ENCODE measurements around the gene TTN. TPM values are rescaled to one million over a fixed set of nuclear protein-coding genes. Genes with fewer than 3 reads are reported as not detected.

Gene TTN
- total RNA-seq, 2 experiments from 2014 or later = 0.02 to 0.19 TPM

GRCh38 chr2:178602901-178603300 is 204.3 kb downstream of the TTN start:
- POLR2A ChIA-PET = no interaction called here
- Histone ChIP-seq H3K4me3 (ENCODE audit: low read depth, low read length, poor library complexity, severe bottlenecking) (no peak overlapping the region), H3K4me1 (ENCODE audit: insufficient read depth, low read length, poor library complexity, severe bottlenecking) (no peaks in the 10 kb centered on the region), H4K20me1 (ENCODE audit: insufficient read depth, low read length) (no peaks in the 10 kb centered on the region), H3K4me2 (ENCODE audit: low read length) (no peak overlapping the region), H2AFZ (ENCODE audit: low read length) (no peak overlapping the region), H3K9me2 (ENCODE audit: insufficient read depth, low read length) (no peaks in the 10 kb centered on the region), H3K27ac (ENCODE audit: low read depth, low read length, poor library complexity, severe bottlenecking) (no peak overlapping the region), H3K9me3 (ENCODE audit: low read length) (no peaks in the 10 kb centered on the region), H3K79me2 (ENCODE audit: insufficient read depth, low read depth, low read length) (no peaks in the 10 kb centered on the region), H3K36me3 (ENCODE audit: insufficient read depth, low read length) (no peaks in the 10 kb centered on the region)
- intact Hi-C loops (cut with micrococcal nuclease; ENCODE audit: unreplicated experiment) = no loop called here
- no peak for DNase-seq (ENCODE audit: low spot score)
- BruUV-seq (replicated peaks) = no TSS peak
- TF ChIP-seq CTCF (conservative IDR thresholded peaks at IDR 0.05; ENCODE audit: low read length) (no peak), EZH2phosphoT487 (IDR thresholded peaks at IDR 0.05; ENCODE audit: borderline replicate concordance, low read depth, low read length) (no peak)
- CTCF ChIA-PET (ENCODE audit: unreplicated experiment) = no interaction called here

DNA sequence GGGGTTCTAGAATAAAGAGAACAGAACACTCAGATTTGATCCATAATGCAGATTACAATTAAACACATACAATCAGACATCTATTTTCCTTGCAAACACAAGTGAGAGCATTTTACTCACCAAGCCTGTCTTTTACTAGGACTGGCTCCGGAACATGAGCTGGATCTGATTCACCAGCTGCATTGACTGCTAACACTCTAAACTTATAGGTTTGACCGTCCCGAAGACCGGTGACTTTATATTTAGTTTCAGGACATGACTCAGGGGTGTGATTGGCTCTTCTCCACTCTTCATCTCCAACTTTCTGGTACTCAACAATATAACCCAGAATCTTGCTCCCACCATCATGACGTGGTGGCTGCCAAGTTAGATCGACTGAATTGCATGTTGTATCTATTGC is 214.6 kb downstream of the TTN start:
- H3K4me3 ChIP-seq (ENCODE audit: low read depth, low read length, poor library complexity, severe bottlenecking) = no peak overlapping the region
- no peaks in the 10 kb centered on the region for H3K36me3 ChIP-seq (ENCODE audit: insufficient read depth, low read length)
- H3K4me2 ChIP-seq (ENCODE audit: low read length) = no peak overlapping the region
- no peak for TF ChIP-seq EZH2phosphoT487 (IDR thresholded peaks at IDR 0.05; ENCODE audit: borderline replicate concordance, low read depth, low read length)
- TF ChIP-seq CTCF (conservative IDR thresholded peaks at IDR 0.05; ENCODE audit: low read length) = no peak
- H3K4me1 ChIP-seq (ENCODE audit: insufficient read depth, low read length, poor library complexity, severe bottlenecking) = no peaks in the 10 kb centered on the region
- no peak overlapping the region for H2AFZ ChIP-seq (ENCODE audit: low read length)
- no peak for DNase-seq (ENCODE audit: low spot score)
- no peaks in the 10 kb centered on the region for H3K9me3 ChIP-seq (ENCODE audit: low read length)
- ChIA-PET POLR2A (interaction anchor here (1.3 kb wide), 1 partner anchor 16 kb away, joined by 5 read pairs; no protein-coding TSS in a partner anchor), CTCF (ENCODE audit: unreplicated experiment) (no interaction called here)
- no peak overlapping the region for H3K27ac ChIP-seq (ENCODE audit: low read depth, low read length, poor library complexity, severe bottlenecking)
- intact Hi-C loops (cut with micrococcal nuclease; ENCODE audit: unreplicated experiment) = no loop called here
- no peaks in the 10 kb centered on the region for H3K79me2 ChIP-seq (ENCODE audit: insufficient read depth, low read depth, low read length)
- BruUV-seq (replicated peaks) = no TSS peak
- H3K9me2 ChIP-seq (ENCODE audit: insufficient read depth, low read length) = no peaks in the 10 kb centered on the region
- H4K20me1 ChIP-seq (ENCODE audit: insufficient read depth, low read length) = no peaks in the 10 kb centered on the region

GRCh38 chr2:178589335-178589734 is 217.9 kb downstream of the TTN start:
- BruUV-seq (replicated peaks) = no TSS peak
- Histone ChIP-seq H3K79me2 (ENCODE audit: insufficient read depth, low read depth, low read length) (no peaks in the 10 kb centered on the region), H3K9me2 (ENCODE audit: insufficient read depth, low read length) (no peaks in the 10 kb centered on the region), H3K4me1 (ENCODE audit: insufficient read depth, low read length, poor library complexity, severe bottlenecking) (no peaks in the 10 kb centered on the region), H3K9me3 (ENCODE audit: low read length) (no peaks in the 10 kb centered on the region), H3K4me3 (ENCODE audit: low read depth, low read length, poor library complexity, severe bottlenecking) (no peak overlapping the region), H2AFZ (ENCODE audit: low read length) (no peak overlapping the region), H3K27ac (ENCODE audit: low read depth, low read length, poor library complexity, severe bottlenecking) (no peak overlapping the region), H4K20me1 (ENCODE audit: insufficient read depth, low read length) (no peaks in the 10 kb centered on the region), H3K4me2 (ENCODE audit: low read length) (no peak overlapping the region), H3K36me3 (ENCODE audit: insufficient read depth, low read length) (no peaks in the 10 kb centered on the region)
- intact Hi-C loops (cut with micrococcal nuclease; ENCODE audit: unreplicated experiment) = no loop called here
- ChIA-PET POLR2A (no interaction called here), CTCF (ENCODE audit: unreplicated experiment) (no interaction called here)
- no peak for TF ChIP-seq CTCF (conservative IDR thresholded peaks at IDR 0.05; ENCODE audit: low read length)
- no peak for TF ChIP-seq EZH2phosphoT487 (IDR thresholded peaks at IDR 0.05; ENCODE audit: borderline replicate concordance, low read depth, low read length)
- DNase-seq (ENCODE audit: low spot score) = no peak
